ENCODE measurements around the gene KISS1R.
A peak's percentile ranks its signal among the peaks of the same experiment; 100 is the strongest.
"Not testable (repeated sequence)": the region's sequence is repeated elsewhere in the genome, so short reads cannot be mapped to it uniquely, and the experiment has no call there.

The KISS1R gene

GRCh38 chr19:917323-918151 lies at the start of gene KISS1R:
Gene KISS1R, plus strand, starts transcription at chr19:917333. Its CDS starts 170 bp downstream, at chr19:917503.
- DNase-seq (ENCODE audit: low spot score), result no peak

- DNase-seq (ENCODE audit: low spot score), result no peak
These were observed 49.2 kb upstream of the KISS1R start for GRCh38 chr19:867855-868457.

- no peak for DNase-seq (ENCODE audit: low spot score)
These were observed 48.5 kb upstream of the KISS1R start for GRCh38 chr19:868458-869244.

GRCh38 chr19:869245-870177 lies 47.6 kb upstream of the KISS1R start:
- peak; percentile 89 for DNase-seq (ENCODE audit: low spot score)

- DNase-seq (ENCODE audit: low spot score), result no peak
These were observed 46.8 kb upstream of the KISS1R start for GRCh38 chr19:870314-870713.

- no peak for DNase-seq (ENCODE audit: low spot score)
These were observed 46.2 kb upstream of the KISS1R start for GRCh38 chr19:870963-871401.

- DNase-seq (ENCODE audit: low spot score), result peak; percentile 62
These were observed 45.5 kb upstream of the KISS1R start for GRCh38 chr19:871446-872265.

- DNase-seq (ENCODE audit: low spot score), result peak; percentile 78
These were observed 44.7 kb upstream of the KISS1R start for GRCh38 chr19:872266-872951.

- DNase-seq (ENCODE audit: low spot score), result peak; percentile 68
These were observed 44.0 kb upstream of the KISS1R start for GRCh38 chr19:873084-873483.

- no peak for DNase-seq (ENCODE audit: low spot score)
These were observed 43.5 kb upstream of the KISS1R start for GRCh38 chr19:873561-874041.

- no peak for DNase-seq (ENCODE audit: low spot score)
These were observed 41.8 kb upstream of the KISS1R start for GRCh38 chr19:875265-875879.

GRCh38 chr19:876089-876488 lies 41.0 kb upstream of the KISS1R start:
- no peak for DNase-seq (ENCODE audit: low spot score)

GRCh38 chr19:876780-877314 lies 40.3 kb upstream of the KISS1R start:
- DNase-seq (ENCODE audit: low spot score), result no peak

GRCh38 chr19:877992-878660 lies 39.0 kb upstream of the KISS1R start:
- DNase-seq (ENCODE audit: low spot score), result not testable (repeated sequence)

- not testable (repeated sequence) for DNase-seq (ENCODE audit: low spot score)
These were observed 38.2 kb upstream of the KISS1R start for GRCh38 chr19:878751-879561.

- DNase-seq (ENCODE audit: low spot score), result no peak
These were observed 37.3 kb upstream of the KISS1R start for GRCh38 chr19:879711-880438.
